ENCODE data around the gene HTR1B. TPM values are rescaled to one million over a fixed set of nuclear protein-coding genes. Genes with fewer than 3 reads are reported as not detected.

HTR1B gene
- total RNA-seq, 1 experiment from 2014 or later: not detected

DNA sequence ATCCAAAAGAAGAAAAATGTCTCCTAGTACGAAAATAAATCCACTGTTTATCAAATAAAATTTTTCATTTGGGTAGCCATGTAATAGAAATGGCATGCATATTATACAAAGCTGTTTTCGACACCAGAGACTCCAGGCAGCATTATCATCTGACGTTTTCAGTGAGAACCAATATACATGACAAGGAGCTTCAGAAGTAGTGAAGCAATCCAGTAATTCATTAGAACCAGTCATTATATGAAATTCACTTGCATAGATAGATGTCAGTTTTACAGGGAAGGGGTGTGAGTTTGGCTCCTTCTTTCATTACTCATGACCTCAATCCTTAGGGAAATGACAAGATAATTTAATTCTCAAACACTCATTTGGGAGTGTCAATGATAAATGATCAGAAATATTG, 14.7 kb downstream of the HTR1B start:
- no peak overlapping the region for H3K27ac Mint-ChIP-seq (ENCODE audit: unreplicated experiment)
- no peaks in the 10 kb centered on the region for H3K36me3 Mint-ChIP-seq (ENCODE audit: insufficient read depth, unreplicated experiment)
- TF ChIP-seq, protein P1, sequence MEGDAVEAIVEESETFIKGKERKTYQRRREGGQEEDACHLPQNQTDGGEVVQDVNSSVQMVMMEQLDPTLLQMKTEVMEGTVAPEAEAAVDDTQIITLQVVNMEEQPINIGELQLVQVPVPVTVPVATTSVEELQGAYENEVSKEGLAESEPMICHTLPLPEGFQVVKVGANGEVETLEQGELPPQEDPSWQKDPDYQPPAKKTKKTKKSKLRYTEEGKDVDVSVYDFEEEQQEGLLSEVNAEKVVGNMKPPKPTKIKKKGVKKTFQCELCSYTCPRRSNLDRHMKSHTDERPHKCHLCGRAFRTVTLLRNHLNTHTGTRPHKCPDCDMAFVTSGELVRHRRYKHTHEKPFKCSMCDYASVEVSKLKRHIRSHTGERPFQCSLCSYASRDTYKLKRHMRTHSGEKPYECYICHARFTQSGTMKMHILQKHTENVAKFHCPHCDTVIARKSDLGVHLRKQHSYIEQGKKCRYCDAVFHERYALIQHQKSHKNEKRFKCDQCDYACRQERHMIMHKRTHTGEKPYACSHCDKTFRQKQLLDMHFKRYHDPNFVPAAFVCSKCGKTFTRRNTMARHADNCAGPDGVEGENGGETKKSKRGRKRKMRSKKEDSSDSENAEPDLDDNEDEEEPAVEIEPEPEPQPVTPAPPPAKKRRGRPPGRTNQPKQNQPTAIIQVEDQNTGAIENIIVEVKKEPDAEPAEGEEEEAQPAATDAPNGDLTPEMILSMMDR (IDR thresholded peaks at IDR 0.05; ENCODE audit: unreplicated experiment): no peak
- H3K4me3 Mint-ChIP-seq (ENCODE audit: low read depth, unreplicated experiment): no peak overlapping the region
- CTCF ChIA-PET: no interaction called here
- no peaks in the 10 kb centered on the region for H3K4me1 Mint-ChIP-seq (ENCODE audit: low read depth, unreplicated experiment)
- no peaks in the 10 kb centered on the region for H3K27me3 Mint-ChIP-seq (ENCODE audit: unreplicated experiment)
- intact Hi-C loops (cut with micrococcal nuclease; ENCODE audit: unreplicated experiment): no loop called here
- H3K9me3 Mint-ChIP-seq (ENCODE audit: low read depth, unreplicated experiment): no peaks in the 10 kb centered on the region
- DNase-seq: no peak
- no TSS peak for BruUV-seq (replicated peaks)

DNA sequence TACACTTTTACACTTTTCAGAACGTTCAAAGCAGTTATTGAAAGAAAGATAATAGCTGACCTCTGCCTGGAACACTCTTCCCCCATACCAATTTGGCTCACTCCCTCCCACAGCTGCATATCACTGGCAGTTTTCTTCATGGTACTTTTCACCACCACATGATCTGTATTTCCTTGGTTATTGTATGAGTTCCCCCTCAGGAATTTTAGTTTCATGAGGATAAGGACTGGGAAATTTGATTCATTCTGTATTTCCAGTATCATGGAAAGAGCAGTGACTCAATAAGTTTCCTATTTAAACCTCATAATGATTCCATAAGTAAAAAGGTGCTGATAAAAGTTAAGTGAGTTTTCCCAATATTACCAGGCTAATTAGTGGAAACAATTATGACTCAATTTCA, 16.0 kb downstream of the HTR1B start:
- Mint-ChIP-seq H3K27me3 (ENCODE audit: unreplicated experiment) (no peaks in the 10 kb centered on the region), H3K4me3 (ENCODE audit: low read depth, unreplicated experiment) (no peak overlapping the region), H3K4me1 (ENCODE audit: low read depth, unreplicated experiment) (no peaks in the 10 kb centered on the region), H3K9me3 (ENCODE audit: low read depth, unreplicated experiment) (no peaks in the 10 kb centered on the region), H3K36me3 (ENCODE audit: insufficient read depth, unreplicated experiment) (no peaks in the 10 kb centered on the region), H3K27ac (ENCODE audit: unreplicated experiment) (no peak overlapping the region)
- no peak for DNase-seq
- CTCF ChIA-PET: no interaction called here
- TF ChIP-seq, protein P1 (IDR thresholded peaks at IDR 0.05; ENCODE audit: unreplicated experiment): no peak
- no TSS peak for BruUV-seq (replicated peaks)
- intact Hi-C loops (cut with micrococcal nuclease; ENCODE audit: unreplicated experiment): no loop called here

DNA sequence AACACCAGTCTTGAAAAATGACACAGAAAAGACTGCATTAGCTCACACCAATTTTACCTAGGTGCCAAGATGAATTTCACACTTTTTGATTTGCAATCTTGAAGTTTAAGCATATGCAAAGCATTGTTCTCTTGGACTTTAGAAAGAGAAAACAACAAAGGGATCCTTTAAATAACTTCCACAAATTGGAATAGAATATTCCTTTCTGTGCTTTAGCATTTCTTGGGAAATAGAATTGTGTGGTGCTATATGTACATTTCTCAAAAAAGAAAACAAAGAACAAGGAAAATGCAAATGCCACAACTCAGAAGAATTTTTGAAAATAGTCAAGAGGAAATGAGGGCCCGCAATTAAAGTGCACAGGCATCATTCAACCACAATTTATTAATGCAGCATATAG, 17.0 kb downstream of the HTR1B start:
- CTCF ChIA-PET: no interaction called here
- H3K4me1 Mint-ChIP-seq (ENCODE audit: low read depth, unreplicated experiment): no peaks in the 10 kb centered on the region
- intact Hi-C loops (cut with micrococcal nuclease; ENCODE audit: unreplicated experiment): no loop called here
- TF ChIP-seq, protein P1 (IDR thresholded peaks at IDR 0.05; ENCODE audit: unreplicated experiment): no peak
- no peak overlapping the region for H3K4me3 Mint-ChIP-seq (ENCODE audit: low read depth, unreplicated experiment)
- H3K36me3 Mint-ChIP-seq (ENCODE audit: insufficient read depth, unreplicated experiment): no peaks in the 10 kb centered on the region
- no peak for DNase-seq
- H3K9me3 Mint-ChIP-seq (ENCODE audit: low read depth, unreplicated experiment): no peaks in the 10 kb centered on the region
- H3K27me3 Mint-ChIP-seq (ENCODE audit: unreplicated experiment): no peaks in the 10 kb centered on the region
- no peak overlapping the region for H3K27ac Mint-ChIP-seq (ENCODE audit: unreplicated experiment)
- BruUV-seq (replicated peaks): no TSS peak

- no peak for DNase-seq
- Mint-ChIP-seq H3K9me3 (ENCODE audit: low read depth, unreplicated experiment) (no peaks in the 10 kb centered on the region), H3K4me1 (ENCODE audit: low read depth, unreplicated experiment) (no peaks in the 10 kb centered on the region), H3K4me3 (ENCODE audit: low read depth, unreplicated experiment) (no peak overlapping the region), H3K27ac (ENCODE audit: unreplicated experiment) (no peak overlapping the region), H3K36me3 (ENCODE audit: insufficient read depth, unreplicated experiment) (no peaks in the 10 kb centered on the region), H3K27me3 (ENCODE audit: unreplicated experiment) (no peaks in the 10 kb centered on the region)
- intact Hi-C loops (cut with micrococcal nuclease; ENCODE audit: unreplicated experiment): no loop called here
- CTCF ChIA-PET: no interaction called here
- no TSS peak for BruUV-seq (replicated peaks)
- TF ChIP-seq, protein P1 (IDR thresholded peaks at IDR 0.05; ENCODE audit: unreplicated experiment): no peak
Measured at GRCh38 chr6:77445214-77445613, 18.1 kb downstream of the HTR1B start.
